Neuronal stem cell (in vitro differentiated cells): ENCODE results near the gene AZIN2.
A peak's percentile ranks its signal among the peaks of the same experiment; 100 is the strongest.
"Not testable (repeated sequence)": the region's sequence is repeated elsewhere in the genome, so short reads cannot be mapped to it uniquely, and the experiment has no call there.

ENCODE experiments used
- DNase-seq: peaks from one replicate; pipeline ENCODE4 v3.0.0-alpha.2; 2013; ENCODE audit warnings: low spot score
- H2AFZ ChIP-seq: one replicate; pipeline ENCODE4 v1.6.1; 2013; ENCODE audit warnings: mild to moderate bottlenecking, low read length, inconsistent platforms
- H2AK5ac ChIP-seq: 2 replicates; pipeline ENCODE4 v1.6.1; 2013; ENCODE audit warnings: low read depth, mild to moderate bottlenecking, inconsistent platforms, low read length, moderate library complexity, mixed read lengths
- H2BK120ac ChIP-seq: 2 replicates; pipeline ENCODE4 v1.6.1; 2013; ENCODE audit warnings: low read depth, mild to moderate bottlenecking, inconsistent platforms, low read length, moderate library complexity, mixed read lengths
- H2BK12ac ChIP-seq: one replicate; pipeline ENCODE4 v1.6.1; 2013; ENCODE audit warnings: low read length, inconsistent platforms
- H2BK15ac ChIP-seq: 2 replicates; pipeline ENCODE4 v1.6.1; 2013; ENCODE audit warnings: mild to moderate bottlenecking, low read length, inconsistent platforms, mixed read lengths
- H2BK5ac ChIP-seq: one replicate; pipeline ENCODE4 v1.6.1; 2013; ENCODE audit warnings: inconsistent platforms, mild to moderate bottlenecking, low read length, moderate library complexity
- H3K14ac ChIP-seq: one replicate; pipeline ENCODE4 v1.6.1; 2013; ENCODE audit warnings: low read length, inconsistent platforms
- H3K18ac ChIP-seq: 2 replicates; pipeline ENCODE4 v1.6.1; 2013; ENCODE audit warnings: low read length, inconsistent platforms
- H3K23ac ChIP-seq: 2 replicates; pipeline ENCODE4 v1.6.1; 2013; ENCODE audit warnings: low read depth, mild to moderate bottlenecking, mixed read lengths, low read length, inconsistent platforms; ENCODE audit not compliant: poor library complexity
- H3K27ac ChIP-seq: replicated peaks from 3 replicates; pipeline ENCODE4 v1.5.1; 2013; ENCODE audit warnings: low read length, inconsistent platforms
- H3K27me3 ChIP-seq, 3 experiments: 2 replicates each; pipeline ENCODE4 v1.6.1; 2013; ENCODE audit warnings: low read length in 3 of 3, mild to moderate bottlenecking in 2 of 3, inconsistent platforms in 1 of 3, low read depth in 1 of 3, mixed read lengths in 1 of 3, moderate library complexity in 1 of 3; ENCODE audit not compliant: control insufficient read depth in 3 of 3, insufficient read depth in 3 of 3
- H3K36me3 ChIP-seq, 2 donors: replicated peaks in 1 of 2; 2 replicates each; pipeline ENCODE4 v1.6.1; 2013; ENCODE audit warnings: low read length in 2 of 2; ENCODE audit not compliant: control insufficient read depth in 2 of 2, insufficient read depth in 2 of 2
- H3K4ac ChIP-seq: 2 replicates; pipeline ENCODE4 v1.6.1; 2013; ENCODE audit warnings: inconsistent platforms, mild to moderate bottlenecking, low read length, moderate library complexity
- H3K4me1 ChIP-seq, 2 donors: 1 replicate in 1 of 2; 2 replicates in 1 of 2; pipeline ENCODE4 v1.6.1; 2013; ENCODE audit warnings: low read length in 2 of 2, low read depth in 1 of 2; ENCODE audit not compliant: control insufficient read depth in 2 of 2, insufficient read depth in 1 of 2
- H3K4me2 ChIP-seq: one replicate; pipeline ENCODE4 v1.6.1; 2013; ENCODE audit warnings: mild to moderate bottlenecking, low read length, inconsistent platforms; ENCODE audit not compliant: insufficient read depth, poor library complexity, severe bottlenecking
- H3K4me3 ChIP-seq, 2 donors: 2 replicates each; pipeline ENCODE4 v1.5.1; 2013; ENCODE audit warnings: low read length in 2 of 2, mild to moderate bottlenecking in 2 of 2, inconsistent platforms in 1 of 2, moderate library complexity in 1 of 2
- H3K79me1 ChIP-seq: one replicate; pipeline ENCODE4 v1.6.1; 2013; ENCODE audit warnings: low read depth, mild to moderate bottlenecking, inconsistent platforms, low read length, moderate library complexity
- H3K9ac ChIP-seq: one replicate; pipeline ENCODE4 v1.6.1; 2013; ENCODE audit warnings: mild to moderate bottlenecking, low read depth, low read length, inconsistent platforms; ENCODE audit not compliant: poor library complexity
- H3K9me3 ChIP-seq, 2 donors: replicated peaks in 1 of 2; 2 replicates each; pipeline versions ENCODE3 to v1.6.1; 2013; ENCODE audit warnings: low read length in 2 of 2, mild to moderate bottlenecking in 2 of 2, inconsistent platforms in 1 of 2, low read depth in 1 of 2, mixed read lengths in 1 of 2, moderate library complexity in 1 of 2; ENCODE audit not compliant: control insufficient read depth in 2 of 2, insufficient read depth in 1 of 2
- H4K8ac ChIP-seq: one replicate; pipeline ENCODE4 v1.6.1; 2013; ENCODE audit warnings: low read depth, mild to moderate bottlenecking, inconsistent platforms, low read length, moderate library complexity
- H4K91ac ChIP-seq: one replicate; pipeline ENCODE4 v1.6.1; 2013; ENCODE audit warnings: low read length, low read depth, mild to moderate bottlenecking, inconsistent platforms; ENCODE audit not compliant: poor library complexity
- WGBS, 2 donors: extraction: QIAGEN DNeasy Blood & Tissue Kit; methylation state at CpG; one replicate each; pipeline ENCODE4 v1.1.7; 2013; ENCODE audit warnings: missing lambda C conversion rate in 2 of 2, mixed read lengths in 1 of 2; ENCODE audit not compliant: insufficient read length in 2 of 2, insufficient replicate concordance in 1 of 2; ENCODE audit errors: extremely low coverage in 2 of 2; 5-methylcytosine and 5-hydroxymethylcytosine counted together

Gene AZIN2

GRCh38 chr1:33060579-33061083, 20.3 kb upstream of the AZIN2 start:
- Histone ChIP-seq H4K8ac (no peak overlapping the region), H2BK5ac (no peak overlapping the region), H3K79me1 (no peaks in the 10 kb centered on the region), H2BK12ac (no peak overlapping the region), H2BK120ac (no peak overlapping the region), H3K23ac (no peak overlapping the region), H2BK15ac (no peak overlapping the region), H3K9ac (no peak overlapping the region), H3K9me3 (peaks cover 2 to 17% of the 10 kb centered on the region in 2 donors), H3K4me1 (no peaks in the 10 kb centered on the region), H4K91ac (no peak overlapping the region), H3K4me2 (no peak overlapping the region), H3K18ac (no peak overlapping the region), H3K27ac (no peak overlapping the region), H3K4me3 (no peak overlapping the region), H2AFZ (no peak overlapping the region), H2AK5ac (no peak overlapping the region), H3K36me3 (no peaks in the 10 kb centered on the region), H3K27me3 (no peaks in the 10 kb centered on the region), H3K4ac (no peak overlapping the region), H3K14ac (no peak overlapping the region)
- WGBS, 2 donors: no CpG with 5 or more reads among the region's 2 CpGs
- no peak for DNase-seq

DNA sequence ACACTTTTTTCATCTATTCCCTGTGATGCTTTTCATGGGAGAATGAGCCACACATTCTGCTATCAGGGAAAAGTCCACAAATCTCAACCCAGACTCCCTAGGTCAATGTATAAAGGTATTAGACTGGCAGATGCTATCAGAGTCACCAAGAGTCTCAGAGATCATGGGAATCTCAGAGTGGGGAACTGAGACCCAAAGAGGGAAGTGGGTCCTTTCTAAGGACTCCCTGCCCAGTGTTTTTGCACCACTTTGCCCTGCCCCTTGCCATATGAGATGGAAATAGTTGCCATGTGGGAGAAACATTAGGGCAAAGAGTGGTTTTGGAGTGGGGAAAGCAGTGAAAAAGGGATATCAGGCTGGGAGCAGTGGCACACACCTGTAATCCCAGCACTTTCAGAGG, 19.1 kb upstream of the AZIN2 start:
- Histone ChIP-seq H4K91ac (no peak overlapping the region), H3K9me3 (peaks cover 2 to 20% of the 10 kb centered on the region in 2 donors), H2AK5ac (no peak overlapping the region), H3K23ac (no peak overlapping the region), H3K36me3 (no peaks in the 10 kb centered on the region), H3K9ac (no peak overlapping the region), H3K4me1 (no peaks in the 10 kb centered on the region), H3K4me2 (no peak overlapping the region), H2BK5ac (no peak overlapping the region), H2BK12ac (no peak overlapping the region), H3K18ac (no peak overlapping the region), H3K4ac (no peak overlapping the region), H2AFZ (no peak overlapping the region), H3K27ac (no peak overlapping the region), H3K79me1 (no peaks in the 10 kb centered on the region), H3K4me3 (no peak overlapping the region), H4K8ac (no peak overlapping the region), H2BK15ac (no peak overlapping the region), H2BK120ac (no peak overlapping the region), H3K14ac (no peak overlapping the region), H3K27me3 (no peaks in the 10 kb centered on the region)
- DNase-seq: no peak

DNA sequence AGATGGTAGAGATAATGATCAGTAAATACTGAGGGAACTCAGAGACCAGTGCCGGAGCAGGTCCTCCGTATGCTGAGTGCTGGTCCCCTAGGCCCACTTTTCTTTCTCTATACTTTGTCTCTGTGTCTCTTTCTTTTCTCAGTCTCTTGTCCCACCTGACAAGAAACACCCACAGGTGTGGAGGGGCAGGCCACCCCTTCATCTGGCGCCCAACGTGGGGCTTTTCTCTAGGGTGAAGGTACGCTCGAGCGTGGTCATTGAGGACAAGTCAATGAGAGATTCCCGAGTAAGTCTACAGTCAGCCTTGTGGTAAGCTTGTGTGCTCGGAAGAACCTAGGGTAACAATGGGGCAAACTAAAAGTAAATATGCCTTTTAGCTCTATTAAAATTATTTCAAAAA, 16.7 kb upstream of the AZIN2 start:
- H3K4me2 ChIP-seq, H2AFZ ChIP-seq, H2BK120ac ChIP-seq, H2BK15ac ChIP-seq, DNase-seq, H2AK5ac ChIP-seq, H2BK12ac ChIP-seq, H3K4me1 ChIP-seq, H3K27me3 ChIP-seq, H3K36me3 ChIP-seq, H3K9ac ChIP-seq, H3K18ac ChIP-seq, H3K79me1 ChIP-seq, H2BK5ac ChIP-seq, H3K14ac ChIP-seq, H4K91ac ChIP-seq, H3K23ac ChIP-seq, H3K4me3 ChIP-seq, H3K4ac ChIP-seq, H3K27ac ChIP-seq, H4K8ac ChIP-seq: not testable (repeated sequence)
- WGBS, 2 donors: no CpG with 5 or more reads among the region's 9 CpGs
- H3K9me3 ChIP-seq: peaks cover 2 to 20% of the 10 kb centered on the region in 2 donors

GRCh38 chr1:33065301-33065700, 15.7 kb upstream of the AZIN2 start:
- Histone ChIP-seq H3K9me3 (peaks cover 2 to 20% of the 10 kb centered on the region in 2 donors), H2BK120ac (no peak overlapping the region), H3K79me1 (no peaks in the 10 kb centered on the region), H4K91ac (no peak overlapping the region), H2BK15ac (no peak overlapping the region), H4K8ac (no peak overlapping the region), H3K4ac (no peak overlapping the region), H3K4me2 (no peak overlapping the region), H2AK5ac (no peak overlapping the region), H2BK5ac (no peak overlapping the region), H3K23ac (no peak overlapping the region), H3K18ac (no peak overlapping the region), H2AFZ (peak overlapping the region; percentile 45), H3K4me1 (no peaks in the 10 kb centered on the region), H3K27ac (no peak overlapping the region), H3K9ac (no peak overlapping the region), H3K27me3 (peaks cover 0 to 3% (median 0%) of the 10 kb centered on the region in 3 experiments), H3K4me3 (no peak overlapping the region), H3K14ac (no peak overlapping the region), H3K36me3 (no peaks in the 10 kb centered on the region), H2BK12ac (no peak overlapping the region)
- WGBS, 2 donors: no CpG with 5 or more reads among the region's 10 CpGs
- no peak for DNase-seq
